Gastroesophageal sphincter (tissue), 4 donors: ENCODE measurements around the gene ODAD4. TPM values are rescaled to one million over a fixed set of nuclear protein-coding genes. Genes with fewer than 3 reads are reported as not detected.

Experiments
- ATAC-seq: fragments of 150-250 bp; one replicate; pipeline ENCODE4 v1.9.1; 2016; ENCODE audit warnings: mild to moderate bottlenecking, moderate library complexity
- H3K27ac ChIP-seq, 4 donors: fragments of 200-600 bp; sonication (generic) in 3 of 4; 1 replicate in 3 of 4; 2 replicates in 1 of 4; pipeline ENCODE4 v1.5.1; 2016 to 2019
- H3K27me3 ChIP-seq: fragments of 200-600 bp; sonication (generic); one replicate; pipeline ENCODE4 v1.5.1; 2019
- H3K36me3 ChIP-seq, 2 donors: fragments of 200-600 bp; sonication (generic); one replicate each; pipeline ENCODE4 v1.5.1; 2019; ENCODE audit warnings: control low read depth in 1 of 2
- H3K4me1 ChIP-seq, 3 donors: fragments of 200-600 bp; sonication (generic); 1 replicate in 2 of 3; 2 replicates in 1 of 3; pipeline ENCODE4 v1.5.1; 2016 to 2019; ENCODE audit warnings: control low read depth in 2 of 3
- H3K4me3 ChIP-seq, 2 donors: fragments of 200-600 bp; sonication (generic); one replicate each; pipeline ENCODE4 v1.5.1; 2019; ENCODE audit warnings: mild to moderate bottlenecking in 1 of 2, moderate library complexity in 1 of 2
- H3K9me3 ChIP-seq, 3 donors: fragments of 200-600 bp; sonication (generic); one replicate each; pipeline ENCODE4 v1.5.1; 2017 to 2019; ENCODE audit warnings: control low read depth in 2 of 3
- CTCF ChIP-seq, 4 experiments: fragments of 200-600 bp in 2 of 4; fragments of 450-650 bp in 2 of 4; sonication (generic) in 1 of 4; IDR thresholded peaks; one replicate each; pipeline ENCODE4 v1.5.1; 2017 to 2019; ENCODE audit warnings: antibody characterized with exemption in 4 of 4, mild to moderate bottlenecking in 2 of 4, moderate library complexity in 2 of 4
- EP300 ChIP-seq: sonication (generic); formaldehyde crosslinking; IDR thresholded peaks from one replicate; pipeline ENCODE4 v1.6.1; 2017; ENCODE audit warnings: antibody characterized with exemption, mild to moderate bottlenecking
- POLR2A ChIP-seq, 2 donors: fragments of 450-650 bp; IDR thresholded peaks; one replicate each; pipeline ENCODE4 v1.6.1; 2017; ENCODE audit warnings: antibody characterized with exemption in 2 of 2, mild to moderate bottlenecking in 2 of 2, moderate library complexity in 1 of 2
- POLR2AphosphoS5 ChIP-seq: sonication (generic); formaldehyde crosslinking; IDR thresholded peaks from one replicate; pipeline ENCODE4 v1.6.1; 2017; ENCODE audit warnings: antibody characterized with exemption
- WGBS, 2 donors: methylation state at CpG; one replicate each; pipeline ENCODE4 v1.1.5; 2018; ENCODE audit warnings: low coverage in 1 of 2; 5-methylcytosine and 5-hydroxymethylcytosine counted together
- total RNA-seq, 4 donors: library from RNA; depleted of rRNA; stranded (reverse); fragments of >200 nt; gene quantifications; one replicate each; pipeline ENCODE4 v1.1.0, GENCODE V29; 2016

ODAD4 gene
- total RNA-seq, 4 donors from 2014 or later: 0.19 to 2.2 (median 0.60) TPM

GRCh38 chr17:41974031-41974430 lies 43.6 kb downstream of the ODAD4 start:
- peaks cover 0 to 100% of the 10 kb centered on the region in 2 donors for H3K36me3 ChIP-seq
- ATAC-seq: no peak
- peaks cover 0 to 79% (median 15%) of the 10 kb centered on the region in 3 donors for H3K4me1 ChIP-seq
- TF ChIP-seq POLR2A (IDR thresholded peaks at IDR 0.05) (no peak), POLR2AphosphoS5 (no peak), EP300 (no peak), CTCF (IDR thresholded peaks at IDR 0.05) (no peak)
- no peaks in the 10 kb centered on the region for H3K9me3 ChIP-seq
- H3K4me3 ChIP-seq: no peak overlapping the region
- no peaks in the 10 kb centered on the region for H3K27me3 ChIP-seq
- WGBS, 2 donors: 80 to 100% methylated on average over 1 of the region's 6 CpGs
- H3K27ac ChIP-seq: peak overlapping the region in 2 of 4 donors; percentile 69 to 74

GRCh38 chr17:41974658-41975057 lies 44.2 kb downstream of the ODAD4 start:
- H3K4me3 ChIP-seq: no peak overlapping the region
- peaks cover 0 to 72% (median 15%) of the 10 kb centered on the region in 3 donors for H3K4me1 ChIP-seq
- H3K9me3 ChIP-seq: no peaks in the 10 kb centered on the region
- H3K27ac ChIP-seq: peak overlapping the region in 3 of 4 donors; percentile 31 to 74 (median 69)
- 88% methylated on average over 3 of the region's 5 CpGs; no CpG with 5 or more reads in 1 of the 2 donors for WGBS, 2 donors
- H3K27me3 ChIP-seq: no peaks in the 10 kb centered on the region
- TF ChIP-seq CTCF (IDR thresholded peaks at IDR 0.05) (no peak), POLR2AphosphoS5 (no peak), POLR2A (IDR thresholded peaks at IDR 0.05) (no peak), EP300 (no peak)
- ATAC-seq: no peak
- peaks cover 0 to 98% of the 10 kb centered on the region in 2 donors for H3K36me3 ChIP-seq

- peaks cover 0 to 98% of the 10 kb centered on the region in 2 donors for H3K36me3 ChIP-seq
- no peaks in the 10 kb centered on the region for H3K27me3 ChIP-seq
- H3K27ac ChIP-seq: peak overlapping the region in 3 of 4 donors; percentile 69 to 74 (median 73)
- ATAC-seq: no peak
- no peak for TF ChIP-seq POLR2AphosphoS5
- no peak for TF ChIP-seq CTCF (IDR thresholded peaks at IDR 0.05)
- no peak for TF ChIP-seq EP300
- no peak for TF ChIP-seq POLR2A (IDR thresholded peaks at IDR 0.05)
- WGBS, 2 donors: 67 to 80% methylated on average over 1 of the region's 9 CpGs
- H3K4me3 ChIP-seq: no peak overlapping the region
- H3K9me3 ChIP-seq: no peaks in the 10 kb centered on the region
- peaks cover 0 to 65% (median 15%) of the 10 kb centered on the region in 3 donors for H3K4me1 ChIP-seq
Measured at GRCh38 chr17:41975099-41976083, 45.0 kb downstream of the ODAD4 start.

GRCh38 chr17:41976142-41976768 lies 45.8 kb downstream of the ODAD4 start:
- H3K27me3 ChIP-seq: no peaks in the 10 kb centered on the region
- H3K36me3 ChIP-seq: peaks cover 0 to 98% of the 10 kb centered on the region in 2 donors
- H3K27ac ChIP-seq: peak overlapping the region; percentile 6 to 74 (median 71)
- TF ChIP-seq CTCF (IDR thresholded peaks at IDR 0.05): no peak
- TF ChIP-seq POLR2A (IDR thresholded peaks at IDR 0.05): no peak
- no peak for TF ChIP-seq POLR2AphosphoS5
- TF ChIP-seq EP300: no peak
- ATAC-seq: peak; percentile 62
- no peaks in the 10 kb centered on the region for H3K9me3 ChIP-seq
- peaks cover 0 to 57% (median 15%) of the 10 kb centered on the region in 3 donors for H3K4me1 ChIP-seq
- peak overlapping the region in 1 of 2 donors; percentile 19 for H3K4me3 ChIP-seq
- 35 to 38% methylated on average over 3 to 7 of the region's 11 CpGs for WGBS, 2 donors
